GM21619 (cell line): ENCODE results near the gene DPYD.

Source experiments
- ATAC-seq: cut with Tn5 transposase; IDR thresholded peaks from one replicate; pipeline ENCODE4 v1.9.1; 2021; ENCODE audit not compliant: unreplicated experiment

DPYD gene

GRCh38 chr1:97166626-97167025, 754.2 kb downstream of the DPYD start:
- ATAC-seq = no peak

- peak; percentile 43 for ATAC-seq
Measured at GRCh38 chr1:97164276-97164639, 756.6 kb downstream of the DPYD start.

- peak; percentile 67 for ATAC-seq
Measured at GRCh38 chr1:97163591-97164275, 757.1 kb downstream of the DPYD start.

- ATAC-seq = no peak
Measured at GRCh38 chr1:97160818-97161217, 760.0 kb downstream of the DPYD start.

GRCh38 chr1:97159342-97159741, 761.5 kb downstream of the DPYD start:
- peak; percentile 44 for ATAC-seq

GRCh38 chr1:97158691-97159096, 762.1 kb downstream of the DPYD start:
- no peak for ATAC-seq

GRCh38 chr1:97157991-97158390, 762.8 kb downstream of the DPYD start:
- ATAC-seq = no peak

GRCh38 chr1:97151651-97152050, 769.2 kb downstream of the DPYD start:
- ATAC-seq = no peak

GRCh38 chr1:97145321-97145956, 775.4 kb downstream of the DPYD start:
- ATAC-seq = no peak

- no peak for ATAC-seq
Measured at GRCh38 chr1:97144527-97144926, 776.3 kb downstream of the DPYD start.

GRCh38 chr1:97143236-97143882, 777.5 kb downstream of the DPYD start:
- no peak for ATAC-seq

- ATAC-seq = no peak
Measured at GRCh38 chr1:97140611-97141010, 780.2 kb downstream of the DPYD start.

GRCh38 chr1:97139512-97139911, 781.3 kb downstream of the DPYD start:
- no peak for ATAC-seq

GRCh38 chr1:97138515-97139032, 782.3 kb downstream of the DPYD start:
- ATAC-seq = peak; percentile 31

GRCh38 chr1:97137862-97138514, 782.8 kb downstream of the DPYD start:
- ATAC-seq = peak; percentile 99

GRCh38 chr1:97136996-97137395, 783.8 kb downstream of the DPYD start:
- ATAC-seq = no peak

GRCh38 chr1:97135972-97136371, 784.9 kb downstream of the DPYD start:
- ATAC-seq = no peak

GRCh38 chr1:97128426-97128825, 792.4 kb downstream of the DPYD start:
- ATAC-seq = no peak

- ATAC-seq = no peak
Measured at GRCh38 chr1:97123717-97124431, 797.0 kb downstream of the DPYD start.

- ATAC-seq = no peak
Measured at GRCh38 chr1:97120806-97121205, 800.0 kb downstream of the DPYD start.
